GM21717 (cell line): Measurements from ENCODE around the gene RUFY1.
"Not testable (repeated sequence)": the region's sequence is repeated elsewhere in the genome, so short reads cannot be mapped to it uniquely, and the experiment has no call there.

Source experiments
- ATAC-seq: cut with Tn5 transposase; IDR thresholded peaks from one replicate; pipeline ENCODE4 v1.9.1; 2021; ENCODE audit warnings: mild to moderate bottlenecking, moderate library complexity; ENCODE audit not compliant: unreplicated experiment

RUFY1 gene

GRCh38 chr5:179550511-179551342 is at the start of gene RUFY1:
Gene RUFY1, plus strand, starts transcription at chr5:179550554. Its CDS starts 16 bp downstream, at chr5:179550570.
- peak; percentile 73 for ATAC-seq

GRCh38 chr5:179501997-179502396 is 48.4 kb upstream of the RUFY1 start:
- ATAC-seq, result not testable (repeated sequence)

GRCh38 chr5:179502420-179502819 is 47.9 kb upstream of the RUFY1 start:
- ATAC-seq, result not testable (repeated sequence)

GRCh38 chr5:179504191-179504590 is 46.2 kb upstream of the RUFY1 start:
- ATAC-seq, result no peak

GRCh38 chr5:179504600-179505396 is 45.6 kb upstream of the RUFY1 start:
- no peak for ATAC-seq

GRCh38 chr5:179505636-179506261 is 44.6 kb upstream of the RUFY1 start:
- ATAC-seq, result no peak

- no peak for ATAC-seq
These were observed 41.1 kb upstream of the RUFY1 start for GRCh38 chr5:179509239-179509638.

GRCh38 chr5:179509845-179510244 is 40.5 kb upstream of the RUFY1 start:
- ATAC-seq, result no peak

GRCh38 chr5:179512452-179513000 is 37.8 kb upstream of the RUFY1 start:
- no peak for ATAC-seq

GRCh38 chr5:179515501-179515900 is 34.9 kb upstream of the RUFY1 start:
- not testable (repeated sequence) for ATAC-seq

- no peak for ATAC-seq
These were observed 34.1 kb upstream of the RUFY1 start for GRCh38 chr5:179516221-179516620.

GRCh38 chr5:179517746-179518145 is 32.6 kb upstream of the RUFY1 start:
- not testable (repeated sequence) for ATAC-seq

GRCh38 chr5:179518369-179518768 is 32.0 kb upstream of the RUFY1 start:
- peak; percentile 78 for ATAC-seq

- not testable (repeated sequence) for ATAC-seq
These were observed 30.8 kb upstream of the RUFY1 start for GRCh38 chr5:179519416-179520070.

GRCh38 chr5:179522107-179522506 is 28.2 kb upstream of the RUFY1 start:
- not testable (repeated sequence) for ATAC-seq

- ATAC-seq, result no peak
These were observed 23.4 kb upstream of the RUFY1 start for GRCh38 chr5:179526978-179527377.

GRCh38 chr5:179530069-179530998 is 20.0 kb upstream of the RUFY1 start:
- ATAC-seq, result peak; percentile 65

GRCh38 chr5:179533024-179533423 is 17.3 kb upstream of the RUFY1 start:
- no peak for ATAC-seq

- ATAC-seq, result peak; percentile 66
These were observed 16.4 kb upstream of the RUFY1 start for GRCh38 chr5:179533907-179534306.
